Naive B cell (primary cell): ENCODE measurements around the gene NKD2. TPM values are rescaled to one million over a fixed set of nuclear protein-coding genes. Genes with fewer than 3 reads are reported as not detected.

Source experiments
- ATAC-seq, 2 donors: fragments of 150-1000 bp; cut with Tn5 transposase; 2 replicates each; pipeline ENCODE4 v1.10.0; 2021; ENCODE audit warnings: low read depth in 2 of 2, mild to moderate bottlenecking in 2 of 2, moderate library complexity in 2 of 2
- DNase-seq: peaks from one replicate; pipeline ENCODE4 v3.0.0; 2022
- H3K27ac Mint-ChIP-seq, 6 donors: one replicate each; pipeline ENCODE4 v1.8.0; 2020 to 2022; ENCODE audit warnings: mild to moderate bottlenecking in 6 of 6, mixed read lengths in 6 of 6, moderate library complexity in 5 of 6, inconsistent platforms in 2 of 6
- H3K27me3 Mint-ChIP-seq, 3 donors: one replicate each; pipeline ENCODE4 v1.8.0; 2021 to 2022; ENCODE audit warnings: mixed read lengths in 3 of 3, mild to moderate bottlenecking in 1 of 3
- H3K36me3 Mint-ChIP-seq, 2 donors: one replicate each; pipeline ENCODE4 v1.8.0; 2020 to 2022; ENCODE audit warnings: mixed read lengths in 2 of 2, inconsistent platforms in 1 of 2, mild to moderate bottlenecking in 1 of 2
- H3K4me1 Mint-ChIP-seq, 3 donors: one replicate each; pipeline ENCODE4 v1.8.0; 2020 to 2022; ENCODE audit warnings: mixed read lengths in 3 of 3, inconsistent platforms in 1 of 3, mild to moderate bottlenecking in 1 of 3, moderate library complexity in 1 of 3
- H3K4me3 Mint-ChIP-seq, 8 donors: one replicate each; pipeline ENCODE4 v1.8.0; 2020 to 2022; ENCODE audit warnings: mild to moderate bottlenecking in 8 of 8, mixed read lengths in 8 of 8, moderate library complexity in 8 of 8, inconsistent platforms in 2 of 8
- H3K9me3 Mint-ChIP-seq, 7 donors: one replicate each; pipeline ENCODE4 v1.8.0; 2020 to 2022; ENCODE audit warnings: mixed read lengths in 7 of 7, mild to moderate bottlenecking in 5 of 7, inconsistent platforms in 2 of 7, moderate library complexity in 1 of 7
- polyA plus RNA-seq, 6 donors: library from polyadenylated mRNA; unstranded; fragments of 300-500 nt; fragmentation: Illumina TruSeq; gene quantifications; one replicate each; pipeline ENCODE4 v1.2.3, GENCODE V29; 2021; ENCODE audit warnings: low read depth in 6 of 6

The NKD2 gene
- polyA plus RNA-seq, 6 donors from 2014 or later, result 0.29 TPM; not detected in 5

GRCh38 chr5:1013238-1013947 is 4.8 kb downstream of the NKD2 start:
- peaks cover 16 to 35% (median 32%) of the 10 kb centered on the region in 3 donors for H3K27me3 Mint-ChIP-seq
- H3K4me1 Mint-ChIP-seq, result peaks cover 0 to 5% (median 3%) of the 10 kb centered on the region in 3 donors
- H3K9me3 Mint-ChIP-seq, result peaks cover 0 to 1% (median 0%) of the 10 kb centered on the region in 7 donors
- DNase-seq (no peak), ATAC-seq (no peak)
- H3K27ac Mint-ChIP-seq, result no peak overlapping the region
- no peak overlapping the region for H3K4me3 Mint-ChIP-seq
- no peaks in the 10 kb centered on the region for H3K36me3 Mint-ChIP-seq

GRCh38 chr5:1013948-1014301 is 5.3 kb downstream of the NKD2 start:
- Mint-ChIP-seq H3K9me3 (peaks cover 0 to 1% (median 0%) of the 10 kb centered on the region in 7 donors), H3K36me3 (no peaks in the 10 kb centered on the region), H3K27ac (no peak overlapping the region), H3K27me3 (peaks cover 16 to 35% (median 32%) of the 10 kb centered on the region in 3 donors), H3K4me3 (no peak overlapping the region), H3K4me1 (peaks cover 0 to 5% (median 3%) of the 10 kb centered on the region in 3 donors)
- DNase-seq (no peak), ATAC-seq (no peak)

GRCh38 chr5:1014346-1014745 is 5.7 kb downstream of the NKD2 start:
- Mint-ChIP-seq H3K36me3 (no peaks in the 10 kb centered on the region), H3K27ac (no peak overlapping the region), H3K4me3 (peak overlapping the region in 1 of 8 donors; percentile 53), H3K4me1 (peaks cover 0 to 5% (median 3%) of the 10 kb centered on the region in 3 donors), H3K9me3 (peaks cover 0 to 1% (median 0%) of the 10 kb centered on the region in 7 donors), H3K27me3 (peaks cover 16 to 35% (median 32%) of the 10 kb centered on the region in 3 donors)
- no peak for DNase-seq
- ATAC-seq, result no peak

GRCh38 chr5:1014781-1015221 is 6.2 kb downstream of the NKD2 start:
- H3K9me3 Mint-ChIP-seq, result peaks cover 0 to 1% (median 0%) of the 10 kb centered on the region in 7 donors
- H3K27ac Mint-ChIP-seq, result no peak overlapping the region
- H3K36me3 Mint-ChIP-seq, result no peaks in the 10 kb centered on the region
- peaks cover 15 to 32% (median 28%) of the 10 kb centered on the region in 3 donors for H3K27me3 Mint-ChIP-seq
- no peak for ATAC-seq
- no peak overlapping the region for H3K4me3 Mint-ChIP-seq
- no peak for DNase-seq
- peaks cover 0 to 2% (median under 1%) of the 10 kb centered on the region in 3 donors for H3K4me1 Mint-ChIP-seq

GRCh38 chr5:1015507-1015906 is 6.9 kb downstream of the NKD2 start:
- peaks cover 8 to 25% (median 21%) of the 10 kb centered on the region in 3 donors for H3K27me3 Mint-ChIP-seq
- no peaks in the 10 kb centered on the region for H3K4me1 Mint-ChIP-seq
- H3K36me3 Mint-ChIP-seq, result no peaks in the 10 kb centered on the region
- peaks cover 0 to 1% (median 0%) of the 10 kb centered on the region in 7 donors for H3K9me3 Mint-ChIP-seq
- H3K27ac Mint-ChIP-seq, result no peak overlapping the region
- no peak overlapping the region for H3K4me3 Mint-ChIP-seq
- DNase-seq, result no peak
- ATAC-seq, result no peak

GRCh38 chr5:1016036-1016435 is 7.4 kb downstream of the NKD2 start:
- Mint-ChIP-seq H3K4me3 (no peak overlapping the region), H3K36me3 (no peaks in the 10 kb centered on the region), H3K9me3 (peaks cover 0 to 1% (median 0%) of the 10 kb centered on the region in 7 donors), H3K27me3 (peaks cover 3 to 20% (median 16%) of the 10 kb centered on the region in 3 donors), H3K4me1 (no peaks in the 10 kb centered on the region), H3K27ac (no peak overlapping the region)
- ATAC-seq (no peak), DNase-seq (no peak)

DNA sequence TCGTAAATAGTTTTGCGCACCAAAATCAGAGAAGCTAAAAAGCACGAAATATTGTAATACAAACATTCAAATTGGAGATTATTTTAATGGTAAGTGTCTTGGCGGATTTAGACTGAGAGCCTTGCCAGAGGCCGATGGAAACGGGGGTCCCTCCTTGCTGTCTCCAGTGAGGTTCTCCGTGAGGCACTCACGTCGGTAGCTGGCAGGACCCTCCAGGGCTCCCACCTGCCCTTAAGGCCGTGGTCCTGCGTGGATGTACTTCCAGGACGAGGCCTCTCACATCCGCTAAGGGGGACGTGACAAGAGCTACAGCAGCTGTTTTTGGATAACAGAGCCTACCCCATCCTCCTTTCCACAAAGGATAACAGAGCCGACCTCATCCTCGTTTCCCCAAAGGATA is 7.9 kb downstream of the NKD2 start:
- Mint-ChIP-seq H3K9me3 (peaks cover 0 to 1% (median 0%) of the 10 kb centered on the region in 7 donors), H3K27ac (peak overlapping the region in 1 of 6 donors; percentile 65)
- no peak for ATAC-seq

DNA sequence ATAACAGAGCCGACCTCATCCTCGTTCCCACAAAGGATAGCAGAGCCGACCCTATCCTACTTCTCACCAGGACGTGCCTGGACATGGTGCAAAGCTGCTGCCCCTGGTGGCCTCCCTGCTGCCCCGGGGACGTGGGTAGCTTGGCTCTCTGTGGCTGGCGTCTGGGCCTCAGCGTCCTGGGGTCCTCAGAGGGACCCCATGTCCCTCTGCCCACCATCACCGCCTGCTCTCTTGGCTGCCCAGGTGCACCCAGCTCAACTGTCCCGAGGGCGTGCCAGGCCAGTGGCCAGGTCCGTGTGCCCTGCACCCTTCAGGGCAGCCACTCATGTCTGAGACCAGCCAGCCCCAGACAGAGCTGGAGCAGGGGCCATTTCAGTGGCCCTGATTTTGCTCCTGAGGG is 8.5 kb downstream of the NKD2 start:
- Mint-ChIP-seq H3K27me3 (peaks cover 0 to 10% (median 6%) of the 10 kb centered on the region in 3 donors), H3K4me1 (no peaks in the 10 kb centered on the region), H3K9me3 (no peaks in the 10 kb centered on the region), H3K4me3 (no peak overlapping the region), H3K27ac (no peak overlapping the region), H3K36me3 (no peaks in the 10 kb centered on the region)
- ATAC-seq (no peak), DNase-seq (no peak)

More for the DNA sequence above, 7.9 kb downstream of the NKD2 start:
- Mint-ChIP-seq H3K27me3 (peaks cover 0 to 15% (median 11%) of the 10 kb centered on the region in 3 donors), H3K36me3 (no peaks in the 10 kb centered on the region), H3K4me1 (no peaks in the 10 kb centered on the region), H3K4me3 (no peak overlapping the region)
- DNase-seq, result no peak

DNA sequence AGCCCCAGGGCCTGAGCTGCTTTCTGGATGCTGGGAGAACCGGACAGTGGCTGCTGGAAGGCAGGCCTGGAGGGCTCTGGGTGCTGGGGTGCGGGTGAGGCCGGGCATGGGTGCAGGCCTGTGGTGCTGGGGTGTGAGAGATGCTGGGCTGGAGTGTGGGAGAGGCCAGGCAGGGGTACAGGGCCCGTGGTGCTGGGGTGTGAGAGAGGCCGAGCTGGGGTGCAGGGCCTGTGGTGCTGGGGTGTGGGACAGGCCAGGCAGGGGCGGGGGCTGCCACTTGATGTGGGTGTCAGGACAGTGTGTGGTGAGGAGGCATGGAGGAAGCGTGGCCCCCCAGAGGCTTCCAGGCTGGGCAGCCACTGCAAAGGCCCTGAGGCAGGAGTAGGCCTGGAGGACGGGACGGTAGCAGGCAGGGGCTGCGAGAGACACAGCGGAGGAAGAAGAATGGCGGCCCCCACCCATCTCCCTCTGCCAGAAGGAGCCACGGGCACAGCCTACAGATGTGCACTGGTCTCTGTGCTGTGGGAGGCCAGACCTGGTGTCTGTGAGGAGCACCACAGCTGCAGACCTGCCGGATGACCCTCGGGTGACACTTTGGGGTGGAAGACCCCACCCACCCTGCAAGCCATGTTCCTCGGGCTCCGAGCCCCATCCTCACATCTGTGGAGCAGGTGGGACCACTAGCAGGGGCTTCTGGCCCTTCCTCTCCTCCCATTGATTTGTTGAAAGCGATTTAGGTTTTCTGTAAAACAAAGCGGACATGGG is 9.3 kb downstream of the NKD2 start:
- peaks cover 0 to 5% (median under 1%) of the 10 kb centered on the region in 3 donors for H3K27me3 Mint-ChIP-seq
- no peak for DNase-seq
- H3K9me3 Mint-ChIP-seq, result no peaks in the 10 kb centered on the region
- no peak overlapping the region for H3K4me3 Mint-ChIP-seq
- no peaks in the 10 kb centered on the region for H3K4me1 Mint-ChIP-seq
- H3K36me3 Mint-ChIP-seq, result no peaks in the 10 kb centered on the region
- no peak for ATAC-seq
- H3K27ac Mint-ChIP-seq, result peak overlapping the region in 1 of 6 donors; percentile 56

DNA sequence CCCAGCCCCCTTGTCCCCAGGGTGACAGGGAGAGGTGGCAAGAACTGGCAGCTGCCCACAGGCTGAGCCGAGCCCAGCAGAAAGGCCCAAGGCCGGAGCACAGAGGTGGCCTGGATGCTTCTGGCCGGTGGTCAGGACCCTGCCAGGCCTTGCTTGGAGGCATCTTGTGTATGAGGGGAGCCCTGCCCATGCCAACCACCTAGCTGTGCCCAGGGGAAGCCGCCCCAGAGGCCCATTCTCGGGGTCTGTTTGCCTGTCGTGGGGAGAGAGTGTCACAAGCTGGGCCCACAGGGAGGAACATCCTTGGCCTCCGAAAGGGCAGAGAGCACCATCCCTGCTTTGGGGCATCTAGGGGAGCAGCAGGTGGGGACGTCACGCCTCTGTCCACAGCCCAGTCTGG is 10.0 kb downstream of the NKD2 start:
- no peak overlapping the region for H3K4me3 Mint-ChIP-seq
- no peaks in the 10 kb centered on the region for H3K9me3 Mint-ChIP-seq
- no peaks in the 10 kb centered on the region for H3K27me3 Mint-ChIP-seq
- ATAC-seq (no peak), DNase-seq (no peak)
- no peak overlapping the region for H3K27ac Mint-ChIP-seq
- H3K36me3 Mint-ChIP-seq, result no peaks in the 10 kb centered on the region
- H3K4me1 Mint-ChIP-seq, result no peaks in the 10 kb centered on the region

GRCh38 chr5:1019001-1019905 is 10.7 kb downstream of the NKD2 start:
- Mint-ChIP-seq H3K4me1 (no peaks in the 10 kb centered on the region), H3K27me3 (no peaks in the 10 kb centered on the region), H3K4me3 (no peak overlapping the region), H3K9me3 (no peaks in the 10 kb centered on the region), H3K27ac (peak overlapping the region in 1 of 6 donors; percentile 37), H3K36me3 (no peaks in the 10 kb centered on the region)
- ATAC-seq (no peak), DNase-seq (no peak)

- no peak overlapping the region for H3K4me3 Mint-ChIP-seq
- no peaks in the 10 kb centered on the region for H3K36me3 Mint-ChIP-seq
- peak overlapping the region in 1 of 6 donors; percentile 30 for H3K27ac Mint-ChIP-seq
- DNase-seq, result no peak
- ATAC-seq, result no peak
- no peaks in the 10 kb centered on the region for H3K27me3 Mint-ChIP-seq
- no peaks in the 10 kb centered on the region for H3K4me1 Mint-ChIP-seq
- no peaks in the 10 kb centered on the region for H3K9me3 Mint-ChIP-seq
Observed at GRCh38 chr5:1020452-1020961, 11.9 kb downstream of the NKD2 start.
